Naive B cell (primary cell): ENCODE measurements around the gene APEH. TPM values are rescaled to one million over a fixed set of nuclear protein-coding genes. Genes with fewer than 3 reads are reported as not detected.
A peak's percentile ranks its signal among the peaks of the same experiment; 100 is the strongest.

Source experiments
- ATAC-seq, 2 donors: fragments of 150-1000 bp; cut with Tn5 transposase; 2 replicates each; pipeline ENCODE4 v1.10.0; 2021; ENCODE audit warnings: low read depth in 2 of 2, mild to moderate bottlenecking in 2 of 2, moderate library complexity in 2 of 2
- DNase-seq: peaks from one replicate; pipeline ENCODE4 v3.0.0; 2022
- H3K27ac Mint-ChIP-seq, 6 donors: one replicate each; pipeline ENCODE4 v1.8.0; 2020 to 2022; ENCODE audit warnings: mild to moderate bottlenecking in 6 of 6, mixed read lengths in 6 of 6, moderate library complexity in 5 of 6, inconsistent platforms in 2 of 6
- H3K27me3 Mint-ChIP-seq, 3 donors: one replicate each; pipeline ENCODE4 v1.8.0; 2021 to 2022; ENCODE audit warnings: mixed read lengths in 3 of 3, mild to moderate bottlenecking in 1 of 3
- H3K36me3 Mint-ChIP-seq, 2 donors: one replicate each; pipeline ENCODE4 v1.8.0; 2020 to 2022; ENCODE audit warnings: mixed read lengths in 2 of 2, inconsistent platforms in 1 of 2, mild to moderate bottlenecking in 1 of 2
- H3K4me1 Mint-ChIP-seq, 3 donors: one replicate each; pipeline ENCODE4 v1.8.0; 2020 to 2022; ENCODE audit warnings: mixed read lengths in 3 of 3, inconsistent platforms in 1 of 3, mild to moderate bottlenecking in 1 of 3, moderate library complexity in 1 of 3
- H3K4me3 Mint-ChIP-seq, 8 donors: one replicate each; pipeline ENCODE4 v1.8.0; 2020 to 2022; ENCODE audit warnings: mild to moderate bottlenecking in 8 of 8, mixed read lengths in 8 of 8, moderate library complexity in 8 of 8, inconsistent platforms in 2 of 8
- H3K9me3 Mint-ChIP-seq, 7 donors: one replicate each; pipeline ENCODE4 v1.8.0; 2020 to 2022; ENCODE audit warnings: mixed read lengths in 7 of 7, mild to moderate bottlenecking in 5 of 7, inconsistent platforms in 2 of 7, moderate library complexity in 1 of 7
- polyA plus RNA-seq, 6 donors: library from polyadenylated mRNA; unstranded; fragments of 300-500 nt; fragmentation: Illumina TruSeq; gene quantifications; one replicate each; pipeline ENCODE4 v1.2.3, GENCODE V29; 2021; ENCODE audit warnings: low read depth in 6 of 6

Gene APEH
- polyA plus RNA-seq, 6 donors from 2014 or later = 73.4 to 105 (median 82.2) TPM

- no peaks in the 10 kb centered on the region for H3K9me3 Mint-ChIP-seq
- ATAC-seq (no peak), DNase-seq (no peak)
- peaks cover 26 to 39% (median 31%) of the 10 kb centered on the region in 3 donors for H3K4me1 Mint-ChIP-seq
- no peaks in the 10 kb centered on the region for H3K27me3 Mint-ChIP-seq
- peak overlapping the region in 1 of 6 donors; percentile 69 for H3K27ac Mint-ChIP-seq
- H3K4me3 Mint-ChIP-seq = peak overlapping the region in 7 of 8 donors; percentile 5 to 72 (median 47)
- H3K36me3 Mint-ChIP-seq = no peaks in the 10 kb centered on the region
Observed at GRCh38 chr3:49717211-49717958, 43.2 kb downstream of the APEH start.

- H3K4me1 Mint-ChIP-seq = peaks cover 34 to 47% (median 39%) of the 10 kb centered on the region in 3 donors
- peak overlapping the region in 2 of 6 donors; percentile 42 to 95 for H3K27ac Mint-ChIP-seq
- peak overlapping the region; percentile 86 to 97 (median 95) for H3K4me3 Mint-ChIP-seq
- ATAC-seq (no peak), DNase-seq (no peak)
- no peaks in the 10 kb centered on the region for H3K36me3 Mint-ChIP-seq
- H3K9me3 Mint-ChIP-seq = no peaks in the 10 kb centered on the region
- no peaks in the 10 kb centered on the region for H3K27me3 Mint-ChIP-seq
Observed at GRCh38 chr3:49717959-49718857, 44.1 kb downstream of the APEH start.

GRCh38 chr3:49718858-49719213 is 44.7 kb downstream of the APEH start:
- Mint-ChIP-seq H3K9me3 (no peaks in the 10 kb centered on the region), H3K27me3 (no peaks in the 10 kb centered on the region), H3K4me3 (peak overlapping the region; percentile 86 to 97 (median 95)), H3K27ac (peak overlapping the region in 5 of 6 donors; percentile 42 to 99 (median 95)), H3K4me1 (peaks cover 36 to 49% (median 43%) of the 10 kb centered on the region in 3 donors), H3K36me3 (no peaks in the 10 kb centered on the region)
- ATAC-seq (no peak), DNase-seq (no peak)

GRCh38 chr3:49719214-49719884 is 45.2 kb downstream of the APEH start, which contains the start of gene AMIGO3:
Gene AMIGO3, minus strand, starts transcription at chr3:49719684. Its CDS starts 219 bp downstream, at chr3:49719465.
- Mint-ChIP-seq H3K9me3 (no peaks in the 10 kb centered on the region), H3K27me3 (no peaks in the 10 kb centered on the region), H3K4me3 (peak within 1 kb of the TSS; percentile 86 to 97 (median 95)), H3K4me1 (peaks cover 36 to 51% (median 48%) of the 10 kb centered on the region in 3 donors), H3K27ac (peak within 1 kb of the TSS; percentile 89 to 99 (median 96)), H3K36me3 (no peaks in the 10 kb centered on the region)
- peak; percentile 92 for DNase-seq
- ATAC-seq = peak; percentile 65

- Mint-ChIP-seq H3K9me3 (no peaks in the 10 kb centered on the region), H3K4me1 (peaks cover 41 to 60% (median 57%) of the 10 kb centered on the region in 3 donors), H3K36me3 (no peaks in the 10 kb centered on the region), H3K27me3 (no peaks in the 10 kb centered on the region), H3K27ac (peak overlapping the region in 4 of 6 donors; percentile 34 to 91 (median 66)), H3K4me3 (peak overlapping the region in 6 of 8 donors; percentile 2 to 93 (median 50))
- no peak for DNase-seq
- no peak for ATAC-seq
Observed at GRCh38 chr3:49720855-49721595, 46.9 kb downstream of the APEH start.

GRCh38 chr3:49721596-49721895 is 47.4 kb downstream of the APEH start:
- H3K4me3 Mint-ChIP-seq = peak overlapping the region in 5 of 8 donors; percentile 20 to 93 (median 66)

GRCh38 chr3:49721896-49722781 is 48.0 kb downstream of the APEH start:
- Mint-ChIP-seq H3K4me1 (peaks cover 41 to 60% (median 58%) of the 10 kb centered on the region in 3 donors), H3K27me3 (no peaks in the 10 kb centered on the region), H3K36me3 (no peaks in the 10 kb centered on the region), H3K27ac (peak overlapping the region in 5 of 6 donors; percentile 59 to 100 (median 97)), H3K4me3 (peak overlapping the region; percentile 74 to 98 (median 95)), H3K9me3 (no peaks in the 10 kb centered on the region)
- no peak for ATAC-seq
- DNase-seq = no peak

More at GRCh38 chr3:49721596-49721895, 47.4 kb downstream of the APEH start:
- ATAC-seq = no peak
- DNase-seq = no peak
- Mint-ChIP-seq H3K9me3 (no peaks in the 10 kb centered on the region), H3K27ac (peak overlapping the region in 2 of 6 donors; percentile 91 to 100), H3K4me1 (peaks cover 41 to 60% (median 57%) of the 10 kb centered on the region in 3 donors), H3K36me3 (no peaks in the 10 kb centered on the region), H3K27me3 (no peaks in the 10 kb centered on the region)

- Mint-ChIP-seq H3K9me3 (no peaks in the 10 kb centered on the region), H3K36me3 (no peaks in the 10 kb centered on the region), H3K4me3 (peak overlapping the region; percentile 91 to 98 (median 95)), H3K4me1 (peaks cover 45 to 68% (median 57%) of the 10 kb centered on the region in 3 donors), H3K27me3 (no peaks in the 10 kb centered on the region), H3K27ac (peak overlapping the region; percentile 97 to 100 (median 100))
- DNase-seq (no peak), ATAC-seq (no peak)
Observed at GRCh38 chr3:49722896-49723295, 48.7 kb downstream of the APEH start.

GRCh38 chr3:49723296-49723627 is 49.1 kb downstream of the APEH start:
- peak overlapping the region; percentile 91 to 98 (median 95) for H3K4me3 Mint-ChIP-seq
- H3K36me3 Mint-ChIP-seq = no peaks in the 10 kb centered on the region
- no peaks in the 10 kb centered on the region for H3K27me3 Mint-ChIP-seq
- ATAC-seq (peak; percentile 4 to 5), DNase-seq (peak; percentile 45)
- peak overlapping the region; percentile 97 to 100 (median 100) for H3K27ac Mint-ChIP-seq
- peaks cover 45 to 69% (median 57%) of the 10 kb centered on the region in 3 donors for H3K4me1 Mint-ChIP-seq
- no peaks in the 10 kb centered on the region for H3K9me3 Mint-ChIP-seq

GRCh38 chr3:49723628-49724551 is 49.7 kb downstream of the APEH start, which contains the start of gene GMPPB:
Gene GMPPB, minus strand, starts transcription at chr3:49723951. Its CDS starts 225 bp downstream, at chr3:49723726.
- ATAC-seq (peak; percentile 70 to 71), DNase-seq (peak; percentile 95)
- Mint-ChIP-seq H3K4me3 (peak within 1 kb of the TSS; percentile 91 to 98 (median 95)), H3K27me3 (no peaks in the 10 kb centered on the region), H3K9me3 (no peaks in the 10 kb centered on the region), H3K36me3 (no peaks in the 10 kb centered on the region), H3K27ac (peak within 1 kb of the TSS; percentile 100), H3K4me1 (peaks cover 41 to 63% (median 51%) of the 10 kb centered on the region in 3 donors)

GRCh38 chr3:49724586-49724985 is 50.4 kb downstream of the APEH start:
- no peaks in the 10 kb centered on the region for H3K9me3 Mint-ChIP-seq
- peak overlapping the region; percentile 100 for H3K27ac Mint-ChIP-seq
- DNase-seq (peak; percentile 76), ATAC-seq (peak; percentile 53 to 58)
- no peaks in the 10 kb centered on the region for H3K27me3 Mint-ChIP-seq
- H3K36me3 Mint-ChIP-seq = no peaks in the 10 kb centered on the region
- peaks cover 35 to 56% (median 44%) of the 10 kb centered on the region in 3 donors for H3K4me1 Mint-ChIP-seq
- peak overlapping the region; percentile 91 to 98 (median 95) for H3K4me3 Mint-ChIP-seq
